Naive thymus-derived CD8-positive, alpha-beta T cell (primary cell): Measurements from ENCODE around the gene ERC2. TPM values are rescaled to one million over a fixed set of nuclear protein-coding genes. Genes with fewer than 3 reads are reported as not detected.

Experiments used
- ATAC-seq, 2 donors: fragments of 150-1000 bp; cut with Tn5 transposase in 1 of 2; sonication (Bioruptor Pico), chemical (Tn5 transposase) in 1 of 2; 1 replicate in 1 of 2; 2 replicates in 1 of 2; pipeline ENCODE4 v1.10.0; 2021; ENCODE audit warnings: mild to moderate bottlenecking in 2 of 2, moderate library complexity in 2 of 2
- POLR2A ChIA-PET: fragments of 350-600 bp; sonication (Branson Sonifier 250); formaldehyde crosslinking; loops from one replicate; lab custom pipeline; 2021; ENCODE audit warnings: antibody characterized with exemption; lab: Charles Lee
- DNase-seq, 10 donors: peaks; one replicate each; pipeline versions ENCODE4 v3.0.0 to v3.0.0-alpha.2; 2020 to 2022
- H3K27ac Mint-ChIP-seq, 10 donors: one replicate each; pipeline ENCODE4 v1.8.0; 2020 to 2022; ENCODE audit warnings: mild to moderate bottlenecking in 10 of 10, mixed read lengths in 10 of 10, moderate library complexity in 4 of 10, inconsistent platforms in 1 of 10
- H3K27me3 Mint-ChIP-seq, 5 donors: one replicate each; pipeline ENCODE4 v1.8.0; 2021 to 2022; ENCODE audit warnings: mixed read lengths in 5 of 5
- H3K36me3 Mint-ChIP-seq, 3 donors: one replicate each; pipeline ENCODE4 v1.8.0; 2020 to 2022; ENCODE audit warnings: mixed read lengths in 3 of 3, mild to moderate bottlenecking in 2 of 3, inconsistent platforms in 1 of 3
- H3K4me1 Mint-ChIP-seq, 4 donors: one replicate each; pipeline ENCODE4 v1.8.0; 2021 to 2022; ENCODE audit warnings: mixed read lengths in 4 of 4
- H3K4me3 Mint-ChIP-seq, 10 donors: one replicate each; pipeline ENCODE4 v1.8.0; 2020 to 2022; ENCODE audit warnings: mild to moderate bottlenecking in 10 of 10, mixed read lengths in 10 of 10, moderate library complexity in 6 of 10, inconsistent platforms in 1 of 10
- H3K9me3 Mint-ChIP-seq, 9 donors: one replicate each; pipeline ENCODE4 v1.8.0; 2020 to 2022; ENCODE audit warnings: mixed read lengths in 9 of 9, mild to moderate bottlenecking in 3 of 9, inconsistent platforms in 1 of 9, moderate library complexity in 1 of 9
- polyA plus RNA-seq, 3 donors: library from polyadenylated mRNA; unstranded; fragments of 300-500 nt; fragmentation: Illumina TruSeq; gene quantifications; one replicate each; pipeline ENCODE4 v1.2.3, GENCODE V29; 2021
- total RNA-seq, 8 experiments: library from RNA in 2 of 8; stranded (reverse) in 2 of 8; gene quantifications; one replicate each; pipeline ENCODE4 v1.2.3 and lab custom pipeline; 2021 to 2026

ERC2 gene
- total and polyA plus RNA-seq, 5 experiments from 2014 or later: 0.05 to 0.29 TPM; not detected in 3

DNA sequence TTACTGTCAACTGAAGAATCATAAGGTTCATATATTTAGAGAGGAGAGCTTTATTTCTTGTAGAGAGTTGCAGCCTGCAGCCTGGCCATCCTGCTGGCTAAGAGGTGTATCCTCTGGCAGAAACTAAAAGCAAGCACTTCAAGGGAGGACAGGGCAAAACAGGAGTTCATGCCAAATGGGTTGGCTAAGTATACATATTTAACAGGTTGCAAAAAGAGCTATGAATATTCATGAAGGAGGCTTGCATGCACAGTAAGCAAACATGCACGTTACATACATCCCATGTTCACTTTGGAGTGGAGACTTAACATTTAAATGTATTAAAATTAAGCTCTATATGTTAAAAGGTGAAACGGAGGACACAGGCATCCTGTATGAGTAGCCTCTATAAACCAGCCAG, 354.4 kb downstream of the ERC2 start:
- DNase-seq (no peak), ATAC-seq (no peak)
- Mint-ChIP-seq H3K9me3 (peaks cover 0 to 25% (median 15%) of the 10 kb centered on the region in 9 donors), H3K36me3 (no peaks in the 10 kb centered on the region), H3K4me1 (no peaks in the 10 kb centered on the region), H3K4me3 (no peak overlapping the region), H3K27ac (no peak overlapping the region), H3K27me3 (peaks cover 0 to 12% (median 1%) of the 10 kb centered on the region in 5 donors)
- POLR2A ChIA-PET: no interaction called here

DNA sequence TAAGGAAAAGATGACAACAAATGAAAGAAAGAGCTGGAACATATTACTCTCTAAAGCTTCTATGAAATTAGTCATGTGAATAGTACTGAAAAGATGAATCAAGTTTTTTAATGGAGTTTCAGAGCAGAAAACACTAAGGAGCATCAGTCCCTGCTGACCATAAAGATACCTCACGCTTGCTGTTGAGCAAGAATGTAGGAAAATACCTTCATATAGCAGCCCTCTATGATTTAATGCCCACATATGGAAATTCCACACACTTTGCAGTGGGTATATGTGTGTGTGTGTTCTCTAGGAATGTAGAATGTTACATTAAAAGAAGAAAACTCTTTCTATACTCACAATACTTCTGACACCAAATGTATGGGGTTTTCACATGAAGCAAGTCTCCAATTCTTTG, 355.0 kb downstream of the ERC2 start:
- Mint-ChIP-seq H3K4me1 (no peaks in the 10 kb centered on the region), H3K36me3 (no peaks in the 10 kb centered on the region), H3K9me3 (peaks cover 0 to 25% (median 15%) of the 10 kb centered on the region in 9 donors), H3K27me3 (peaks cover 0 to 12% (median 1%) of the 10 kb centered on the region in 5 donors), H3K27ac (no peak overlapping the region), H3K4me3 (no peak overlapping the region)
- ATAC-seq (no peak), DNase-seq (no peak)
- POLR2A ChIA-PET: no interaction called here

DNA sequence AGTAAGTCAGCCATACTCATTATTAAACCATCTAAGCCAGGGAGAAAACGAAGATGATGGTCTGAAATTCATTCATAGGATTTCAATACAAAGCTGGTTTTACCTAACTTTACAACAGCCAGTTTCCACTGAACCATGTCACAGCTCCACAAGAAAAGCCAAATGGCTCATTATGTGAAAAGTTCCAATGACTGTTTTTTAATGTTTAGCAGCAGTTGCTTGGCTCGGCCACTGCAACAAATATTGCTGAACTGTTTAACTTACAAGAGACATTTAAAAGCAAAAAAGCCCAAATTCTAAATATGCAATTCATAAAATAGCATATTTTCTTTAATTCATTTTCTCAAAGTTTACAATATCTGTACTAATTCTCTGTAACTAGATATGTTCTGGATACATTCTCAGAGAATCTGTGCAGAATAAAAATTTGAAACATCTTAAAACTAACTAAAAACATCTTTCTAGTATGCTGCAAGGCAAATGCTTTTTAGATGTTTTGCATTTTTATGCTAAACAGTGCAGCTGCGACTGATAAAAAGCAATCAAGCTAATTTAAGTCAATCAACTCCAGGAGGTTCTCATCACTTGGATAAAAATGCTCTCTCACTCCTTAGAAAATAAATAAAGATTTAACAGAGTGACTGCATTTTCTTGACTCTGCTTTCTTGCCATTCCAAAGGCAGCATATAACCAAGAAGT, 356.5 kb downstream of the ERC2 start:
- no peaks in the 10 kb centered on the region for H3K36me3 Mint-ChIP-seq
- ATAC-seq: no peak
- no peak overlapping the region for H3K4me3 Mint-ChIP-seq
- peaks cover 0 to 22% (median 13%) of the 10 kb centered on the region in 9 donors for H3K9me3 Mint-ChIP-seq
- no peak overlapping the region for H3K27ac Mint-ChIP-seq
- POLR2A ChIA-PET: no interaction called here
- DNase-seq: no peak
- H3K27me3 Mint-ChIP-seq: peaks cover 0 to 7% (median 0%) of the 10 kb centered on the region in 5 donors
- no peaks in the 10 kb centered on the region for H3K4me1 Mint-ChIP-seq

DNA sequence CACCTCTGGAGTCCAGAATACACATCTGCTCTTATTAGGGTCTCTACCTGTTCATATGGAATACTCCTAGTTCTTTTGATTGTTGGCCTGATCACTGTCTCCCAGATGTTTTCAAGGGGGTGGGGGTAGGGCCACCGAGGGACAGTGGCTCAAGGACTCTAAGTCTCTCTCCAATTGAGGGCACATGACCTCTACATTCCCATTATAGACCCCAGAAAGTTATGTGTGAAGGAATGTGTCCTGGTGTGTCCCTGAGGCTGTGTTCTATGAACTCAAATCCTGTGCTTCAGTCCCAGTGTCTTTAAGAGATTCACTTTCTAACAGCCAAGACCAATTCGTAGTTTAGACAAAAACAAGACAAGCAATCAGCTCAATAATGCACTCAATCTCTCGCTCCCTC, 357.4 kb downstream of the ERC2 start:
- POLR2A ChIA-PET: no interaction called here
- H3K4me3 Mint-ChIP-seq: no peak overlapping the region
- peaks cover 0 to 20% (median 7%) of the 10 kb centered on the region in 9 donors for H3K9me3 Mint-ChIP-seq
- no peaks in the 10 kb centered on the region for H3K36me3 Mint-ChIP-seq
- H3K27me3 Mint-ChIP-seq: peaks cover 0 to 4% (median 0%) of the 10 kb centered on the region in 5 donors
- no peak for DNase-seq
- no peaks in the 10 kb centered on the region for H3K4me1 Mint-ChIP-seq
- no peak overlapping the region for H3K27ac Mint-ChIP-seq
- no peak for ATAC-seq

GRCh38 chr3:56107157-56107556, 361.1 kb downstream of the ERC2 start:
- Mint-ChIP-seq H3K27ac (no peak overlapping the region), H3K4me1 (peaks cover 0 to 3% (median 0%) of the 10 kb centered on the region in 4 donors), H3K27me3 (peaks cover 2 to 13% (median 9%) of the 10 kb centered on the region in 5 donors), H3K4me3 (no peak overlapping the region), H3K36me3 (no peaks in the 10 kb centered on the region), H3K9me3 (peaks cover 0 to 9% (median 0%) of the 10 kb centered on the region in 9 donors)
- ATAC-seq (no peak), DNase-seq (no peak)
- POLR2A ChIA-PET: no interaction called here

DNA sequence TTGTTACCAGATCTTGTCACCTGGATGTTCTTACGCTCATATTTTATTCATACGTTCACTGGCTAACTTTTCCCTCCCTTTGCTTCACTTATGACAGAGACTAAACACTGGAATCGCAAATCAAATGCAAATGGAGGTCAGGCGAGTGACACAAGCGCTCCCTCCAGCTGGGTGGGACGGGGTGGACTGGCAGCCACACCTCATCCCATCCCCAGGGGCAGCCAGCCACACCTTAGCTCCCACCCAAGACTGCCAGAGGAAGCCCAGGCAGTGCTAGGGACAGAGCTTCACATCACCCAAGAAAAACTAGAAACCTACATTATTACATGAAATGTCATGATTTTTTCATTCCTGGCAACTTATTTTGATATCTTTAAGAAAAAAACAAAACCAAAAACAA, 366.2 kb downstream of the ERC2 start:
- no peak for ATAC-seq
- H3K4me3 Mint-ChIP-seq: no peak overlapping the region
- H3K36me3 Mint-ChIP-seq: no peaks in the 10 kb centered on the region
- peaks cover 0 to 9% (median 2%) of the 10 kb centered on the region in 9 donors for H3K9me3 Mint-ChIP-seq
- POLR2A ChIA-PET: no interaction called here
- H3K27me3 Mint-ChIP-seq: peaks cover 2 to 42% (median 13%) of the 10 kb centered on the region in 5 donors
- no peak for DNase-seq
- H3K4me1 Mint-ChIP-seq: peaks cover 0 to 3% (median 0%) of the 10 kb centered on the region in 4 donors
- H3K27ac Mint-ChIP-seq: peak overlapping the region in 1 of 10 donors; percentile 7

GRCh38 chr3:56101576-56101975, 366.7 kb downstream of the ERC2 start:
- Mint-ChIP-seq H3K36me3 (no peaks in the 10 kb centered on the region), H3K27me3 (peaks cover 2 to 42% (median 13%) of the 10 kb centered on the region in 5 donors), H3K4me3 (no peak overlapping the region), H3K27ac (no peak overlapping the region), H3K9me3 (peaks cover 0 to 9% (median 2%) of the 10 kb centered on the region in 9 donors), H3K4me1 (peaks cover 0 to 3% (median 0%) of the 10 kb centered on the region in 4 donors)
- DNase-seq (no peak), ATAC-seq (no peak)
- POLR2A ChIA-PET: no interaction called here

GRCh38 chr3:56096999-56097398, 371.3 kb downstream of the ERC2 start:
- POLR2A ChIA-PET: no interaction called here
- ATAC-seq (no peak), DNase-seq (no peak)
- no peaks in the 10 kb centered on the region for H3K36me3 Mint-ChIP-seq
- no peak overlapping the region for H3K4me3 Mint-ChIP-seq
- H3K9me3 Mint-ChIP-seq: peaks cover 0 to 2% (median 0%) of the 10 kb centered on the region in 9 donors
- no peaks in the 10 kb centered on the region for H3K4me1 Mint-ChIP-seq
- no peak overlapping the region for H3K27ac Mint-ChIP-seq
- peaks cover 0 to 30% (median 5%) of the 10 kb centered on the region in 5 donors for H3K27me3 Mint-ChIP-seq

DNA sequence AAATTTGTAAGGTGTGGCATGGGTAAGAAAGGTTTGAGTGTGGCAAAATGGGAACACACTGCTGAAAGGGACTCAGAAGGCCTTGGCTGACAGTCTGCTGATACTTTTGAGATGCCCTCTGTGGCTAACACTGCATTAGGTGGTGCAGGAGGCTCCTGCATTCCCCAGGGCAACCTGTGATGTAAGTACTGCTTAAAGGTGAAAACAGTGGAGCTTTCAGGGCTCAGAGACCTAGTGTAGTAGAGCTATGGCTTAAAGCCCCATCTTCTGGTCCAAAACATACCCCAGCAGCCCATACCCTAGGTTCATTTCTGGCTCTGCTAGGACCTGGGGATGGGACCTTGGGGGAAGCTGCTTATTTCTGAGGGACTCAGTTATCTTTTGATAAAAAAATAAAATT, 374.1 kb downstream of the ERC2 start:
- Mint-ChIP-seq H3K4me1 (no peaks in the 10 kb centered on the region), H3K9me3 (no peaks in the 10 kb centered on the region), H3K4me3 (no peak overlapping the region), H3K27me3 (peaks cover 4 to 8% (median 6%) of the 10 kb centered on the region in 5 donors), H3K36me3 (no peaks in the 10 kb centered on the region), H3K27ac (no peak overlapping the region)
- no peak for DNase-seq
- POLR2A ChIA-PET: no interaction called here
- ATAC-seq: no peak

DNA sequence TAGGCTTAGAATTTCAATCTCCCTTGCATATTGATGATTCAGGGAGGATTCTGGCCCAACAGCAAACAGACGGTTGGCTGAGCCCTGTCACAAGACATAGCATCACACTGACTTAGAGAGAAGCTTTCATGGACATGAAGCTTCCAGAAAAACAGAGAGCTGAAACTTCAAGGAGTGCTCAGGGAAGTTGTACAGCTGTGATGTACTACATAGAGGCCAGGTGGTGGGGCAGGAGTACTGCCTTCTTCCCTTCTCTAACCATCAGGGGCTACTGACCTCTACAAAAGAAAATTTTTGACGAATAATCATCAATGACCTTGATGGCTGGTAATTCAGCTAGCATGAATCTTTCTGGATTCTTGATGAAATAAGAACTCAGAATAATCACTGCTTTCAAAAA, 378.5 kb downstream of the ERC2 start:
- ATAC-seq: no peak
- POLR2A ChIA-PET: no interaction called here
- H3K36me3 Mint-ChIP-seq: no peaks in the 10 kb centered on the region
- H3K9me3 Mint-ChIP-seq: peaks cover 0 to 24% (median 5%) of the 10 kb centered on the region in 9 donors
- H3K27ac Mint-ChIP-seq: no peak overlapping the region
- peaks cover 0 to 10% (median 4%) of the 10 kb centered on the region in 5 donors for H3K27me3 Mint-ChIP-seq
- DNase-seq: no peak
- no peaks in the 10 kb centered on the region for H3K4me1 Mint-ChIP-seq
- no peak overlapping the region for H3K4me3 Mint-ChIP-seq

DNA sequence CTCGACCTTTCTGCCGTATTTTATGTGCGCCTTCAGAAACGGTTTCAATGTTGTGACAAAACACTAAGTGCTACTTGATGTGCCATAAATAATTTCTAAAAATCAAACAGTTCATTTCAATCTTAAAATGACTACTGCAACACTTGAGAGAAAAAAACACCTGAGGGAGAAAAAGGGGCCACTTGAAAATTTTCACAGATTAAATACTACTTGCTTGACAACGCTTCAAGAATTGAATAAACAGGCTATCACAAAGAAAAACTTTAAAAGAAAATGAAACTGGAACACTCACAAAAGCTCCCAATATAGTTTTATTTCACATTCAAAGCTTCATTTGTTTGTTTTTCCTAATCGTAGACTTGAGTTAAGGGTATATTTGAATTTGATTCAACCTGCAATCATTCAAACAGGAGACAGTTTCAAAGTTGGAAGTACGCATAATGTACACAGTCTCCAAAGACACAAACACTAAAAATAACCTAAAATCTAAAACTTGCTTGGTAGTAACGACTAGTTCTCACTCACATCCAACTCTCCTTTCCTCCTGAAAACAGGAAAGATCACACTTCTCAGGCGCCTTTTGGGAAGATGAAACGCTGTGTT, 380.7 kb downstream of the ERC2 start:
- Mint-ChIP-seq H3K4me1 (no peaks in the 10 kb centered on the region), H3K27me3 (peaks cover 0 to 10% (median 4%) of the 10 kb centered on the region in 5 donors), H3K9me3 (peaks cover 0 to 28% (median 6%) of the 10 kb centered on the region in 9 donors), H3K4me3 (no peak overlapping the region), H3K27ac (no peak overlapping the region), H3K36me3 (no peaks in the 10 kb centered on the region)
- no peak for DNase-seq
- no peak for ATAC-seq
- POLR2A ChIA-PET: no interaction called here

- no peaks in the 10 kb centered on the region for H3K4me1 Mint-ChIP-seq
- H3K27ac Mint-ChIP-seq: no peak overlapping the region
- no peak for DNase-seq
- peaks cover 0 to 10% (median 4%) of the 10 kb centered on the region in 5 donors for H3K27me3 Mint-ChIP-seq
- no peak overlapping the region for H3K4me3 Mint-ChIP-seq
- POLR2A ChIA-PET: no interaction called here
- H3K36me3 Mint-ChIP-seq: no peaks in the 10 kb centered on the region
- ATAC-seq: no peak
- peaks cover 0 to 28% (median 6%) of the 10 kb centered on the region in 9 donors for H3K9me3 Mint-ChIP-seq
Measured at GRCh38 chr3:56086355-56086754, 381.9 kb downstream of the ERC2 start.

DNA sequence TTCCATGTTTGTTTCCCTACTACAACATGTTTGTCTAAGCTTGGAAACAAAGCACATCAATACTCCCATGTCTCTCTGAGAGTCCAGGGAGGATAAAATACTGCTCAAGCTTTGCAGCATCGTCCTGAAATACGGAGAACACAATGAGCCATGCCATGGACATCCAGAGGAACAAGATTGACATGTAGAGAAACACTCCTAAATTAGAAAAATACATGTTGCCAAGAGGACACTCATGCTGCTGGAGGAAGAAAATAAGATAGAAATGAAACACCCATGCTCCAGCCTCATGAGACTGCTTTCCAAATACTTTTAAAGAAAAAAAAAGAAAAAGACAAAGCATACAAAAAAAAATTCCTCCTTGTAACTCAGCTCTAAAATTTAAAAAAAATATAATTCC, 387.0 kb downstream of the ERC2 start:
- H3K4me1 Mint-ChIP-seq: no peaks in the 10 kb centered on the region
- DNase-seq: no peak
- H3K27ac Mint-ChIP-seq: no peak overlapping the region

More for the DNA sequence above, 387.0 kb downstream of the ERC2 start:
- H3K27me3 Mint-ChIP-seq: peaks cover 0 to 8% (median 0%) of the 10 kb centered on the region in 5 donors
- H3K9me3 Mint-ChIP-seq: peaks cover 0 to 18% (median 2%) of the 10 kb centered on the region in 9 donors
- ATAC-seq: no peak
- no peaks in the 10 kb centered on the region for H3K36me3 Mint-ChIP-seq
- H3K4me3 Mint-ChIP-seq: no peak overlapping the region
- POLR2A ChIA-PET: no interaction called here
